LoVo (cell line): Measurements from ENCODE around the gene TLE6.
"Not testable (repeated sequence)": the region's sequence is repeated elsewhere in the genome, so short reads cannot be mapped to it uniquely, and the experiment has no call there.

Source experiments
- DNase-seq: peaks from one replicate; pipeline ENCODE4 v3.0.0-alpha.2; 2016; ENCODE audit warnings: low spot score

The TLE6 gene

DNA sequence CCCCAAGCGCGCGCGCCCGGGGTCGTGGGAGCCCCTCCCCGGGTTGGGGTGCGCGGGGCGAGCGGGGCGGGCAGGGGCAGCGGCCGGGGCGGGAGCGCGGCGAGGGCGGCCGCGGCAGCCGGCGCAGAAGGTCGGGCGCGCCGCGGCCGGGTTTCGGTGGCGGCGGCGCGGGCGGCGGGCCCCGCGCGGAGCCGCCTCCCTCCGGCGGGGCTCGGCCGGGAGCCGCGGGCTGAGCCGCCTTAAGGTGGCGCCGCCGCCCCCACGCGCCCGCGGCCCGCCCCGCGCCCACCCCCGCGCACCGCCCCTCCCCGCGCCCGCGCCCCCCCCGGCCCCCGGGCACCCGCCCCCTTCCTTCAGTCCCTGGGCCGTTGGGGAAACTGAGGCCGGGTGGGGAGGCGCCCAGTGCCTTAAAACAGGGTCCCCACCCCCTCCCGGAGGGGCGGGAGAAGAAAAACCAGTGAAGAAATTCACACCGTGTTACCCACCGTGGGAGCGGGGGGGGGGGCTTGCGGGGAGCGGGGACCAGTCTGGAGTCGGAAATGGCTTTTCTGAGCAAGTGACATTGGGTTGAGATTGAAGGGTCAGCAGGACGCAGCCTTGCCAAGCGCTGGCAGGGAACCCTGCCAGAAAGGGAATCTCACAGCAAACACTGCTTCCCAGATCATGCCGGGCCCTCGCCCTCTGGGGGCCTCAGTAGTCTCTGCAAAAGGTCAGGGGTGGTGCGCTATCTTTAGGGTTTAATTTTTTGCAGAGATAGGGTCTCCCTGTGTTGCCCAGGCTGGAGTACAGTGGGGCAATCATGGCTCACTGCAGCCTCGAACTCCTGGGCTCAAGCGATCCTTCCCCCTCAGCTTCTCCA, 51.9 kb downstream of the TLE6 start, which contains the start of gene TLE2:
TLE2 (minus strand) TSS at position 216 of the 859 bp plus-strand sequence. CDS start 376 bp downstream, outside the sequence.
- DNase-seq = peak; percentile 13

DNA sequence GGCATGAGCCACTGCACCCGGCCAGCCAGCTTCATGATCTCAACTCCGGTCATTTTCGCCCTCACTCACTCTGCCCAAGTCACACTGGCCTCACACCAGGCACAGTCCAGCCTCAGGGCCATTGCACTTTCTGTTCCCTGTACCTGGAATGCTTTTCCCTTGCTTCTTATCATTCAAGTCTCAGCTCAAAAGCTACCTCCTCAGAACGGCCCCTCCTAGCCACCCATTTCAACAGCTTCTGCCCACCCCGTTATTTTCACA, 54.2 kb downstream of the TLE6 start:
- no peak for DNase-seq

DNA sequence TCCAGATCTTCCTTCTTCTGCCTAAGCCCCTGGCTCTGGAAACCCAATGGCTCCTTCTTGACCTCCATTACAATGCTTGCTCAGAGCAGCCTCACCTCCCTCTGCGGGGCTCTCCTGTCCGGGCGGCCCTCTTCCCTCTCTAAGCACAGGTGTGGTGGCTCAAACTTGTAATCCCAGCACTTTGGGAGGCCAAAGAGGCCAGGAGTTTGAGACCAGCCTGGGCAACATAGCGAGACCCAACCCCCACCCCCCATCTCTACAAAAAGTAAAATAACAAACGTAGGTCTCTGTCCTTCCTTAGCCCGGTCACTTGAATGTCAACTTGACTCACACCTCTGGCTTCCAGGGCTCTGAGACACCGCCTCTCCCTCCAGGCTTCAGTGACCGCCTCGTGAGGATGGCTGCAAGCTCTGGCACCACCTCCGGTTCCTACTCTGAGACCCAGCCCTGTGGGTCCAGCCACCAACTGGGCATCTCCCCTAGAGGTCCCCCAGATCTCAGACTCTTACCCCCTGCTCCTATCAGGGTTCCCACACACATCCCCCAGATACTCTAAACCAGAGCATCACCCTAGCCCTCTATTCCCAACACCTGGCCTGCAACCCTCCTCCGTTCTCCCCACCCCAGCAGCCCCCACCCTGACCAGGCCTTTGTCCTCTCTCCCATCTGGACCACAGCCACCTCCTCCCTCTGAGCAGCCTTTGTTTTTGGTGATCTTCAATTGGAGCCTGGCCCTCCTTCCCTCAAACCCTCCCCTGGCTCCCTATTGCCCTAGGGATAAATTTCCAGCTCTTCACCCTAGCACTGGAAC, 56.4 kb downstream of the TLE6 start:
- no peak for DNase-seq

DNA sequence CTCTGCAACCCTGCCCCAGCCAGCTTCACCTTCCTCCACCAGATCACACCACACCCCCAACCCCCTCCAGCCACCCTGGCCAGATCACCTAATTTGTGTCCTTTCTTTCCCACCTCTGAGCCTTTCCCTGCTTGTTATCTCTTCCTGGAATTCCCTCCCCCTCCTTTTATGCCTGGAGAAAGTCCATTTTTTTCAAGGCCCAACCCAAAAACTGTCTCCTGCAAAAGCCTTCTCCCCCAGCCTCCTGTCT, 57.0 kb downstream of the TLE6 start:
- no peak for DNase-seq

DNA sequence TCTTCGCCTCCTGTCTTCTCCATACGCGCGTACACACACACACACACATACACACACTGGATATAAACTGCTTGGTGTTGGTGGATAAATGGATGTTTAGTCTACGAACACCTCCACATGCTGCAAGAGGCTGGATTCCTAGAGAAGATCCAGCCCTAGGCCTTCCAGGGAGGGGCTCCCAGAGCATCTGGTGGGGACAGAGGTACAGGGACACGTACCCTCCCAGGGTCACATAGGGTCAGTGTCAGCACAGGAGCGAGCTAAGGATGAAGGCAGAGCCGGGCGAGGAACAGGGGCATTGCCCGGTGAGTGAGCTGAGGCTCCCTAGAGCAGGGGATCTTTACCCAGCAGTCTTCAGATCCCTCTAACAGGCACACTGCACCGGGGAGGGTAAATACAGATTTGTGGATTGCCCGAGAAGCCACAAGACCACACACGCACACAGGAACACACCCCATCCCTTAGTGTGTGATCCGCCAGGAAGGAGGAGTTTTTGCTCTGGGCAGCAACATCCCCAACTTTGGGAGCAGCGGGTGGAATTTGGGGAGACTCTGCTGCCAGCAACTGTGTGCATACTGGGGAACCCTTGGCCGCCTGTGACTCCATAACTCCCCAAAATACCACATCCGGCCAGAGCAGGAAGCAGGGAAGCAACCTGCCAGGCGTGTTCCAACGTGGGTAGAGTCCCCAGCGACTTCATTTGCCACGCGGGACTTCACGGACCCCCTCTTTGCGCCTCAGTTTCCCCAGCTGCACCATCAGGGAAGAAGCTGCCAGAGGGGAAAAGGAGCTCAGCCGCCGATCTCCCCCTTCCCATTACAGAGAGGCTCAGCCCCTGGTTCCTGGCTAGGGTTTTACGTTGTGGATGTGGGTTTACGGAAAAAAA, 57.5 kb downstream of the TLE6 start:
- DNase-seq = no peak

DNA sequence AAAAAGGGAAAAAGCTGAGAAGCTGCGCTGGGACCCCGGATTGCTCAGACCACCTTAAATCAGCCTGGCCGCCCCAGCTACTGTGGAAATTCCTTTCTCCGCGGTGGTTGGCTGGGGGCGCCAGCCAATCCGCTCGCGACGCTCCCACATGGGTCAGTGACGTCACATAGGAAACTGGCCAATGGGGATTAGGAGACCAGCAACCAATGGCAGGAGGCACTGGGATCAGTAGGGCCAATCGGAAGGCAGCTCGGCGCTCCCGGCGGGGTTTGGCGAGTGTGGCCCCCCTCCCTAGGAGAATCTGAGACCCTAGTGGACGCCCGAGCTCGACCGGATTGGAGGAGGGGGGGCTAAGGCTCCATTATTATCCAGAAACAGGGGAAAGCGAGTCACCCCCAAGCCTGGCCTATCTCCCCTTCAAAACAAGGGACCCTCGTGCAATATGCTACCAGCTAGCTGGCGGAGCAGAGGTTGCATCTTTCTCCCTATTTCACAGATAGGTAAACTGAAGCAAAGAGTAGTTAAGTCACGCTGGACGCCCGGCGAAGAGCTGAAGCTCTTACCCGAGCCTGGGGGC, 58.3 kb downstream of the TLE6 start:
- peak; percentile 99 for DNase-seq

DNA sequence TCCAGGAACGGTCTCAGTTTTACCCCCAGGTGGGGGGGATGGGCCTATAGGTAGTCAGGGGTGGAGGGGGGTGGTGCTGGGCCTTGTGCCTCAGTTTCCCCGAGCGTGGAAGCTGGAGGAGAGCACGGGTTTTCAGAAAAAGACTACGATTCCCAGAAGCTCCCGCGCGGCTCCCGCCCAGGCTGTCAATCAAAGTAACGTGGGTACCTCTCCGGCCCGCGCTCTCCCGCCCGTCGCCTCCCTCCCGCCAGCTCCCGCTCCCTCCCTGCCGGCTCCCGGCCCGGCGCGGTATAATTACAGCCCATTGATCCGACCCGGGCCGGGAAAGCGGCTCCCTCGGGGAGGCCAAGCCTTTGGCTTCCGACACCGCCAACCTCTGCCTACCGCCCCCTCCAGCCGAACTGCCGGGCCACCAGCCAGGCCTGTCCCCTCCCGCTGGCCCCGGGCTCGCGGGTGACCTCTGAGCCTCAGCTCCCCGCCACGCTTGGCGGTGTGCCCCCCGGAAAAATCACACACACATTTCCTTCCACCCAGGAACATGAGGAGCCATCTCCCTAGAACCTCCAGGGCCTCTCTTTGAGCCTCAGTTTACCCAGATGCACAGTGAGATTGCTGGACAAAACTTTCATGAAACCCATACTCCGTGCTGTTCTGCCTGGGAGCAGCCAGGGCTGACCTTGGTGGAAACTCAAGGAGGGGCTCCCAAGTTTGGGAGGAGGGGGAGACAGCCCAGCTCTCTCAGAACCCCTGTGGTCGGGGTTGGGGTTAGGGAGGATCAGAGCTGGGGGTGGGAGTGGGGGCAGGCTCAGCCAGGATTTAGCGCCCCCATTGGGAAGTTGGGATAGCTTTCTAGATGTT, 59.0 kb downstream of the TLE6 start:
- peak; percentile 95 for DNase-seq

DNA sequence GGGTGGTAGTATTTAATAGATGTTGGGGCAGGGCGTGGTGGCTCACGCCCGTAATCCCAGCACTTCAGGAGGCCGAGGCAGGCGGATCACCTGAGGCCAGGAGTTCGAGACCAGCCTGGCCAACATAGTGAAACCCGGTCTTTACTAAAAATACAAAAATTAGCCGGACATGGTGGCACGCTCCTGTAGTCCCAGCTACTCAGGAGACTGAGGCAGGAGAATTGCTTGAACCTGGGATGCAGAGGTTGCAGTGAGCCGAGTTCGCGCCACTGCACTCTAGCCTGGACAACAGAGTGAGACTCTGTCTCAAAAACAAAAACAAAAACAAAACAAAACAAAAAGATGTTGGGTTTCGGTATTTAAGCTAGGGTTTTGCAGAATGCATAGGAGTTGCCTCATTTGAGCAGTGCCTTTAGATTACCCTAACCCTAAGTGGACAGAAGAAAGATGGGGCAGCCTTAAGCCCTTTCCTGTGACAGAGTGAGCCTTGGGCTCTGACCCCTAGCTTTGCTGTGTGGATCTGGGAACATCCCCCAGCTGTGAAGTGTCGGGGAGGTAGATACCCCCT, 59.7 kb downstream of the TLE6 start:
- not testable (repeated sequence) for DNase-seq

DNA sequence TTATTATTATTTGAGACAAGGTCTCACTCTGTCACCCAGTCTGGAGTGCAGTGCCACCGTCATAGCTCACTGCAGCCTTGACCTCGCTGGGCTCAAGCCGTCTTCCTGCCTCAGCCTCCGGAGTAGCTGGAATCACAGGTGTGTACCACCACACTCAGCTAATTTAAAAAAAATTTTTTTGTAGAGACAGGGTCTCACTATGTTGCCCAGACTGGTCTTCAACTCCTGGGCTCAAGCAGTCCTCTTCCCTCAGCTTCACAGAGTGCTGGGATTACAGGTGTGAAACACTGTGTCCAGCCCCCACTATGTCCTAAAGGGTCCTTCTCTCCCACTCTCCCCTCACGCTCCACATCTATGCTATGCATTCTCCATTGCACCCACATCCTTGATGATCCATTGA, 60.9 kb downstream of the TLE6 start:
- DNase-seq = no peak

DNA sequence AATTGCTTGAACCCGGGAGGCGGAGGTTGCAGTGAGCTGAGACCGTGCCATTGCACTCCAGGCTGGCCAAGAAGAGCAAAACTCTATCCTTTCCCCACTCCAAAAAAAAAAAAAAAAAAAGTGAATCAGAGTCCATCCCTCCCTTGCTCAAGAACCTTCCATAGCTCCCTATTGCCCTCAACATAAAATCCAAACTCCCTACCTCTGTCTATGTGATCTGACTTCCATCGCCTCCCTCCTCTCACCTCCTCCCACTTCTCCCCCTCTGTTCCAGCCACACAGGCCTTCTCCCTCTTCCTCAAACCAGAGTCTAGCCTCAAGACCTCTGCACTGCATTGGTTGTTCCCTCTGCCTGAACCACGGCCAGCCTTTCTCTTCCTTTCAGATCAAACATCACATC, 61.8 kb downstream of the TLE6 start:
- no peak for DNase-seq

DNA sequence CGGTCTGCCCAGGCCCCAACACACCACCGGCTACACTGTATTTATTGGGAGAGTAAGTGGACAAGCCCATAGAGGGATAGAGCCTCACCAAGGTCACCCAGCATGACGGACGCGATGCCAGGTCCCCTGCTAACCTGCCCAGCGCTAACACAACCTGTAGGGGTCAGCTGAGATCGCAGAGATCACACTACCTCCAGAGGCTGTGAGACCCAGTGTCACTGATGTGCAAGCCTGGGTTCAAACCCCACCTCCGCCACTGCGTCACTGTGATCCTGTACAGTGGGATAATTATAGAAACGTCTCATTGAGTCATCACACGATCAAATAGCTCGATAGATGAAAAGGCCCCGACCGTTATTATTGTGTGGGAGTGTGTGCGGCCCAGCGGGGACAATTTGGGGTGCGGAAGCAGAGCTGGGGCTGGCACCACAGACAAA, 62.3 kb downstream of the TLE6 start:
- no peak for DNase-seq

DNA sequence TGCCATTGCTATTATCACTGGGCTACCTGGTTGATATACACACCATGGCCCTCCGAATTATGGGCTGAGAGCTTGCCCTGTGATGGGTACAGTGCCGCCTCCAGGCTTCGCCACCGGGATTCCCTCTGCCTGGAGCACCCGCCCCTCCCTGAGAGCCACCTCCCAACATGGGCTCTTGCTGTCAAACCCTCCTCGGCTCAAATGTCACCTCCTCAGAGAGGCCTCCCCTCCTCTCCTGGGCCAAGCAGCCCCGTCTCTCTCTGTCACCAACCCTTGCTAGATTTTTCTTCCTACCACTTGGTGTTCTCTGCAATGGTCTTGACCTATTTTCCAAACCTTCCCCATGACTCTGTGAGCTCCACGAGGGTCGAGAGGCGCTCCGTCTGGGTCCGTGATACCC, 64.0 kb downstream of the TLE6 start:
- DNase-seq = no peak

DNA sequence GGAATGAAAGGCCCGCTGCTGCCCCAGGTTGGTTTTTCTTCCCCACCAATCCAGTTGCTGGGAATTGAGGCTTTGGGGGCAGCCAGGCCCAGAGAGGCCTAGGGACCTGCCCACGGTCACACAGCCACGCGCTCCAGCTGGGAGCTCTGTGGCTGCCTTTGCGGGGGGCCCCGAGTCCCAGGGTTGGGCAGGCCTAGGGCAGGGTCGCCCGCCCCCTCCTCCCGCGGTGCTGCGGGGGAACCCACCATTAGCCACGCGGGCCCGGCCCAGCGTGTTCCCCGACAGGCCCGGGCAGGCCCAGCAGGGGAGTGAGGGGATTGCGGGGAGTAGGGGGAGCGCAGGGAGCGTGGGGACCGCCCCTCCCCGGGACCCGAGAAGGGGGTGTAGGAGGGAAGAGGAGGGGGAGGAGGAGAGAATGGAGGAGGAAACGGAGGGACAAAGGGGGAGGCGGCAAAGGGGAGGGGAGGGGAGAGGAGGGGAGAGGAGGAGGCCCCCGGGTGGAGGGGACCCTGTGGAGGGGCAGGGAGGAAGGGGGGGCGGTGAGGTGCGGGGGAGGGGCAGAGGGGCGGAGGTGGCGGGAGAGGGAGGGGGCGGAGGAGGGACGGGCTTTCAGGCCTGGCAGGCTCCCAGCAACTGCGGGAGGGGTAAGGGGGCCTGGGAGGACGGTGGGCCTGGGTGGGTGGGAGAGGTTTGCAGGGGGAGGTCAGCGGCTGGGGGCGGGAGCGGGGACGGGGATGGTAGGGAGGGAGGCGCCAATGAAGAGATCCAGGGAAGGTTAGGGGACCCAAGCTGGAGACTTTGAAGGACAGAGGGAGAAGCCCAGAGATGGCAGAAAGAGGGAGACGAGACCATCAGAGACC, 64.6 kb downstream of the TLE6 start:
- no peak for DNase-seq

DNA sequence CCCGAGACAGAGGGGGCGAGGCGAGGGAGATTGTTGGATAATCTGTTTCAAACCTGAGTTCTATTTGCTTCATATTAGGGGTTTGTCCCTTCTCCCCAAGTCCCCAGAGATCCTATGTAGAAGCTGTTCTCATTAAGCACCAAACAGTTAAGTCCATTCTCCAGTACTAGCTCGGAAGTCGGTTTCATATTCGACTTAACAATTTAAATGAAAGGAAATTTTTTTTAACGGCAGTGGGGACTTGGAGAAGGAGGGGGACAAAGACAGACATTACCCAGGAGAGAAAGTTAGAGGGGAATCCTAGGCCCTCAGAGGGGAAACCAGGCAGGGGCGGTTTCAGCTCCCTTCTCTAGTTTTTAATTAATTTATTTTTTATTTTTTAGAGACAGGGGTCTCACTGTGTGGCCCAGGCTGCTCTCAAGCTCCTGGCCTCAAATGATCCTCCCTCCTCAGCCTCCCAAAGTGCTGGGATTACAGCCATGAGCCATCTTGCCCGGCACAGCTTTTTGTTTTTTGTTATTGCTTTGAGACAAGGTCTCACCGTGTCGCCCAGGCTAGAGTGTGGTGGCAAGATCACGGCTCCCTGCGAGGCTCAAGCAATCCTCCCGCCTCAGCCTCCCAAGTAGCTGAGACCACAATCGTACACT, 65.4 kb downstream of the TLE6 start:
- DNase-seq = no peak
